Measurements from ENCODE around the gene GOSR1.

DNA sequence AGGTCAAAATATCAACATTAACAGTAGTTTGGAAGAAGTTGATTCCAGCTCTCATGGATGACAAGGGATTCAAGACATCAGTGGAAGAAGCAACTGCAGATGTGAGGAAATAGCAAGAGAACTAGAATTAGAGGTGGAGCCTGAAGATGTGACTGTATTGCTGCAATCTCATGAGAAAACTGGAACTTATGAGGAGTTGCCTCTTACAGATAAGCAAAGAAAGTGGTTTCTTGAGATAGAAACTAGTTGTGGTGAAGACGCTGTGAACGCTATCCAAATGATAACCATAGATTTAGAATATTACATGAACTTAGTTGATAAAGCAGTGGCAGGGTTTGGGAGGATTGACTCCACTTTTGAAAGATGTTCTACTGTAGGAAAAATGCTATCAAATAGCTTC lies 67.8 kb downstream of the GOSR1 start:
- TF ChIP-seq, protein P1, sequence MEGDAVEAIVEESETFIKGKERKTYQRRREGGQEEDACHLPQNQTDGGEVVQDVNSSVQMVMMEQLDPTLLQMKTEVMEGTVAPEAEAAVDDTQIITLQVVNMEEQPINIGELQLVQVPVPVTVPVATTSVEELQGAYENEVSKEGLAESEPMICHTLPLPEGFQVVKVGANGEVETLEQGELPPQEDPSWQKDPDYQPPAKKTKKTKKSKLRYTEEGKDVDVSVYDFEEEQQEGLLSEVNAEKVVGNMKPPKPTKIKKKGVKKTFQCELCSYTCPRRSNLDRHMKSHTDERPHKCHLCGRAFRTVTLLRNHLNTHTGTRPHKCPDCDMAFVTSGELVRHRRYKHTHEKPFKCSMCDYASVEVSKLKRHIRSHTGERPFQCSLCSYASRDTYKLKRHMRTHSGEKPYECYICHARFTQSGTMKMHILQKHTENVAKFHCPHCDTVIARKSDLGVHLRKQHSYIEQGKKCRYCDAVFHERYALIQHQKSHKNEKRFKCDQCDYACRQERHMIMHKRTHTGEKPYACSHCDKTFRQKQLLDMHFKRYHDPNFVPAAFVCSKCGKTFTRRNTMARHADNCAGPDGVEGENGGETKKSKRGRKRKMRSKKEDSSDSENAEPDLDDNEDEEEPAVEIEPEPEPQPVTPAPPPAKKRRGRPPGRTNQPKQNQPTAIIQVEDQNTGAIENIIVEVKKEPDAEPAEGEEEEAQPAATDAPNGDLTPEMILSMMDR (IDR thresholded peaks at IDR 0.05) = no peak
- no peak for TF ChIP-seq POLR2A (IDR thresholded peaks at IDR 0.05)

Data from Peyer's patch (tissue), 4 donors.